Panc1 (cell line): Measurements from ENCODE around the gene ZNF32. TPM values are rescaled to one million over a fixed set of nuclear protein-coding genes. Genes with fewer than 3 reads are reported as not detected.

ENCODE experiments used
- ATAC-seq: fragments of 200-7000 bp; cut with Tn5 transposase; 2 replicates; pipeline ENCODE4 v1.9.1; 2020; ENCODE audit warnings: mild to moderate bottlenecking, moderate library complexity
- BruUV-seq: library from RNA; stranded (reverse); fragments of 400-500 nt; replicated peaks from 2 replicates; lab custom pipeline; 2021; lab: Mats Ljungman, UMichigan
- CTCF ChIA-PET: fragments of 300-600 bp; sonication (Branson Sonifier 250); formaldehyde crosslinking; loops from one replicate; lab custom pipeline; 2022; ENCODE audit warnings: antibody characterized with exemption; lab: Charles Lee
- POLR2A ChIA-PET: fragments of 300-600 bp; sonication (Branson Sonifier 250); formaldehyde crosslinking; loops from one replicate; lab custom pipeline; 2022; ENCODE audit warnings: antibody characterized with exemption; lab: Charles Lee
- DNase-seq: peaks from one replicate; pipeline ENCODE4 v3.0.0-alpha.2; 2010; ENCODE audit warnings: low read depth, low spot score
- H3K27ac ChIP-seq: 2 replicates; pipeline ENCODE4 v1.5.1; 2011; ENCODE audit warnings: mild to moderate bottlenecking, low read length, inconsistent platforms
- H3K27me3 ChIP-seq: fragments of 200-500 bp; sonication (Bioruptor generic); 2 replicates; pipeline ENCODE4 v1.6.0; 2014; ENCODE audit warnings: low read length, inconsistent platforms; ENCODE audit not compliant: control insufficient read depth, insufficient read depth
- H3K36me3 ChIP-seq: fragments of 200-500 bp; sonication (Bioruptor generic); 2 replicates; pipeline ENCODE4 v1.5.1; 2014; ENCODE audit warnings: inconsistent platforms, mild to moderate bottlenecking, low read length, moderate library complexity; ENCODE audit not compliant: control insufficient read depth, insufficient read depth
- H3K4me1 ChIP-seq: 2 replicates; pipeline ENCODE4 v1.5.1; 2011; ENCODE audit warnings: inconsistent platforms, mild to moderate bottlenecking, low read length, moderate library complexity; ENCODE audit not compliant: control insufficient read depth, insufficient read depth
- H3K4me3 ChIP-seq, 2 experiments: 2 replicates each; pipeline ENCODE4 v1.5.1; 2011 to 2012; ENCODE audit warnings: low read depth in 2 of 2, low read length in 2 of 2, mild to moderate bottlenecking in 2 of 2, inconsistent platforms in 1 of 2, moderate library complexity in 1 of 2
- H3K9me3 ChIP-seq: fragments of 200-500 bp; sonication (Bioruptor generic); 2 replicates; pipeline ENCODE4 v1.5.1; 2014; ENCODE audit warnings: low read depth, mild to moderate bottlenecking, inconsistent platforms, low read length, moderate library complexity; ENCODE audit not compliant: control insufficient read depth, insufficient read depth
- POLR2AphosphoS5 ChIP-seq: IDR thresholded peaks from 2 replicates; pipeline ENCODE4 v1.6.1; 2012; ENCODE audit warnings: mild to moderate bottlenecking, low read depth, low read length, moderate library complexity
- SIN3A ChIP-seq: IDR thresholded peaks from 2 replicates; pipeline ENCODE4 v1.6.1; 2012; ENCODE audit warnings: low read depth, mild to moderate bottlenecking, low read length, moderate library complexity, borderline replicate concordance; ENCODE audit not compliant: insufficient read depth
- TCF7L2 ChIP-seq: IDR thresholded peaks from 2 replicates; pipeline ENCODE4 v1.6.1; 2011; ENCODE audit warnings: mild to moderate bottlenecking, low read depth, low read length, inconsistent platforms
- in situ Hi-C: cut with HindIII; loops from 2 replicates; pipeline ENCODE4 v1.10.0; 2016; ENCODE audit warnings: low sequenced_read_pairs, low pct_unique_long_range_greater_than_20kb
- intact Hi-C: fragments of 100-400 bp; cut with micrococcal nuclease; formaldehyde crosslinking; loops from one replicate; pipeline ENCODE4 v1.10.0; 2022; ENCODE audit not compliant: unreplicated experiment
- total RNA-seq: library from RNA; stranded (reverse); gene quantifications from one replicate; pipeline ENCODE4 v1.2.1, GENCODE V29; 2021; ENCODE audit not compliant: unreplicated experiment
- TF ChIP-seq, protein P1 (sequence below), 2 experiments: IDR thresholded peaks; 2 replicates each; pipeline ENCODE4 v1.6.1; 2011 to 2012; ENCODE audit warnings: low read depth in 2 of 2, control low read depth in 1 of 2, low read length in 1 of 2, mild to moderate bottlenecking in 1 of 2, moderate library complexity in 1 of 2; ENCODE audit not compliant: insufficient read depth in 1 of 2
- TF ChIP-seq, protein P2 (sequence below): fragments of 450-650 bp; IDR thresholded peaks from 2 replicates; pipeline ENCODE4 v1.5.1; 2017; ENCODE audit warnings: mild to moderate bottlenecking

ZNF32 gene
- total RNA-seq, 1 experiment from 2014 or later: 35.6 TPM

DNA sequence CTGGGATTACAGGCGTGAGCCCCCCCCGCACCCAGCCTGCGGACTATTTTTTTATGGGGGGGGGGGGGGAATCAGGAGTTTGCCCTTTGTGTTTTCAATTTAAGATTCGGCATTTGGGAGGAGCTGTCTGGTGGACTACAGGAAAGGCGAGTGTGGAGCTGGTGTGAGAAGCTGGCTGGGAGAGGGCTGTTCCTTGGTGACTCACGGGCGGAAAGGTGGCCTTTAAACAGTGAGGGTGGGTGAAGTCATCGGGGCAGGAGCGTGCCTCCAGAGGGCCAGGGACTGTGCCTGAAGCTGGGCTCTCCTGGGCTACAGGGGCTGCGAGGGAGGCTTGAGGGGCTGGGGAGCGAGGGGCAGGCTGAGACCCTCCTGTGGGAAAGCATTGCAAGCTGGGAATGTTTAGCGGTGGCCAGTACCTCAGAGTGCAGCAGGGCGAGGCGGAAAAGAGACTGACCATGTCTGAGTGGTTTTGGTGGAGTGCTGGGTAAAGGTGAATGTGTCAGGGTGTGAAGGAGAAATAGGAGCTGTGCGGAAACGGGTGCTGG, 39.7 kb upstream of the ZNF32 start:
- DNase-seq (no peak), ATAC-seq (no peak)
- intact Hi-C loops (no loop called here), in situ Hi-C loops (no loop called here)
- CTCF ChIA-PET: interaction anchor here (0.6 to 0.7 kb wide), 2 partner anchors 696 to 697 kb away, joined by 4 read pairs; no protein-coding TSS in a partner anchor
- no peak overlapping the region for H3K27ac ChIP-seq
- no TSS peak for BruUV-seq
- H3K27me3 ChIP-seq: peaks cover 10% of the 10 kb centered on the region
- H3K36me3 ChIP-seq: no peaks in the 10 kb centered on the region
- no peaks in the 10 kb centered on the region for H3K4me1 ChIP-seq
- no peaks in the 10 kb centered on the region for H3K9me3 ChIP-seq
- H3K4me3 ChIP-seq: no peak overlapping the region
- TF ChIP-seq TCF7L2 (no peak), SIN3A (no peak), POLR2AphosphoS5 (no peak)
- TF ChIP-seq, protein P1, sequence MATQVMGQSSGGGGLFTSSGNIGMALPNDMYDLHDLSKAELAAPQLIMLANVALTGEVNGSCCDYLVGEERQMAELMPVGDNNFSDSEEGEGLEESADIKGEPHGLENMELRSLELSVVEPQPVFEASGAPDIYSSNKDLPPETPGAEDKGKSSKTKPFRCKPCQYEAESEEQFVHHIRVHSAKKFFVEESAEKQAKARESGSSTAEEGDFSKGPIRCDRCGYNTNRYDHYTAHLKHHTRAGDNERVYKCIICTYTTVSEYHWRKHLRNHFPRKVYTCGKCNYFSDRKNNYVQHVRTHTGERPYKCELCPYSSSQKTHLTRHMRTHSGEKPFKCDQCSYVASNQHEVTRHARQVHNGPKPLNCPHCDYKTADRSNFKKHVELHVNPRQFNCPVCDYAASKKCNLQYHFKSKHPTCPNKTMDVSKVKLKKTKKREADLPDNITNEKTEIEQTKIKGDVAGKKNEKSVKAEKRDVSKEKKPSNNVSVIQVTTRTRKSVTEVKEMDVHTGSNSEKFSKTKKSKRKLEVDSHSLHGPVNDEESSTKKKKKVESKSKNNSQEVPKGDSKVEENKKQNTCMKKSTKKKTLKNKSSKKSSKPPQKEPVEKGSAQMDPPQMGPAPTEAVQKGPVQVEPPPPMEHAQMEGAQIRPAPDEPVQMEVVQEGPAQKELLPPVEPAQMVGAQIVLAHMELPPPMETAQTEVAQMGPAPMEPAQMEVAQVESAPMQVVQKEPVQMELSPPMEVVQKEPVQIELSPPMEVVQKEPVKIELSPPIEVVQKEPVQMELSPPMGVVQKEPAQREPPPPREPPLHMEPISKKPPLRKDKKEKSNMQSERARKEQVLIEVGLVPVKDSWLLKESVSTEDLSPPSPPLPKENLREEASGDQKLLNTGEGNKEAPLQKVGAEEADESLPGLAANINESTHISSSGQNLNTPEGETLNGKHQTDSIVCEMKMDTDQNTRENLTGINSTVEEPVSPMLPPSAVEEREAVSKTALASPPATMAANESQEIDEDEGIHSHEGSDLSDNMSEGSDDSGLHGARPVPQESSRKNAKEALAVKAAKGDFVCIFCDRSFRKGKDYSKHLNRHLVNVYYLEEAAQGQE (IDR thresholded peaks at IDR 0.05; ENCODE audit: insufficient read depth in 1 of 2, low read depth in 2 of 2, low read length in 1 of 2): no peak
- TF ChIP-seq, protein P2, sequence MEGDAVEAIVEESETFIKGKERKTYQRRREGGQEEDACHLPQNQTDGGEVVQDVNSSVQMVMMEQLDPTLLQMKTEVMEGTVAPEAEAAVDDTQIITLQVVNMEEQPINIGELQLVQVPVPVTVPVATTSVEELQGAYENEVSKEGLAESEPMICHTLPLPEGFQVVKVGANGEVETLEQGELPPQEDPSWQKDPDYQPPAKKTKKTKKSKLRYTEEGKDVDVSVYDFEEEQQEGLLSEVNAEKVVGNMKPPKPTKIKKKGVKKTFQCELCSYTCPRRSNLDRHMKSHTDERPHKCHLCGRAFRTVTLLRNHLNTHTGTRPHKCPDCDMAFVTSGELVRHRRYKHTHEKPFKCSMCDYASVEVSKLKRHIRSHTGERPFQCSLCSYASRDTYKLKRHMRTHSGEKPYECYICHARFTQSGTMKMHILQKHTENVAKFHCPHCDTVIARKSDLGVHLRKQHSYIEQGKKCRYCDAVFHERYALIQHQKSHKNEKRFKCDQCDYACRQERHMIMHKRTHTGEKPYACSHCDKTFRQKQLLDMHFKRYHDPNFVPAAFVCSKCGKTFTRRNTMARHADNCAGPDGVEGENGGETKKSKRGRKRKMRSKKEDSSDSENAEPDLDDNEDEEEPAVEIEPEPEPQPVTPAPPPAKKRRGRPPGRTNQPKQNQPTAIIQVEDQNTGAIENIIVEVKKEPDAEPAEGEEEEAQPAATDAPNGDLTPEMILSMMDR: no peak
- POLR2A ChIA-PET: interaction anchor here (0.6 kb wide), 1 partner anchor 548 kb away, joined by 4 read pairs; no protein-coding TSS in a partner anchor

DNA sequence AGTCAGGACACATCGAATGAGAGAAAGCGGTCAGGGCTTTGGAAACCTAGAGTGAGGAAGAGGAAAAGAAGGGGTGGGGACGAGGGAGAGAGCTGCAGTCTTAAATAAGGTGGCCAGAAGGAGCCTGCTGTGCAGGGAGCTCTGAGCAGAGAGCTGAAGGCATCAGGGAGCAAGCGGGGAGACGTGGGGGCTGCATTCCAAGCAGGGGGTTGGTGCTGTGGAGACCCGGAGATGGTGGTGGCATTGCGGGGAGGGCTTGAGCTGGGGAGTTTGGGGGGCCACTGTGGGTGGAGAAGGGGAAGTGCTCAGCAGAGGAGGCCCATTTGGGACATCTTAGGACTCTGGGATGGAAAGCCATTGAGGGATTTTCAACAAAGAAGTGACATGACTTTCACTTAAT, 38.7 kb upstream of the ZNF32 start:
- Histone ChIP-seq H3K4me1 (no peaks in the 10 kb centered on the region), H3K36me3 (no peaks in the 10 kb centered on the region), H3K4me3 (no peak overlapping the region), H3K9me3 (no peaks in the 10 kb centered on the region), H3K27me3 (peaks cover 9% of the 10 kb centered on the region; the same call in 1 of the 2 replicates), H3K27ac (no peak overlapping the region)
- ATAC-seq: no peak
- TF ChIP-seq, protein P1 (IDR thresholded peaks at IDR 0.05; ENCODE audit: insufficient read depth in 1 of 2, low read depth in 2 of 2, low read length in 1 of 2): no peak
- TF ChIP-seq TCF7L2 (no peak), SIN3A (no peak), POLR2AphosphoS5 (no peak)
- TF ChIP-seq, protein P2: no peak
- ChIA-PET CTCF (interaction anchor here (0.5 kb wide), 1 partner anchor 171 kb away, joined by 3 read pairs; no protein-coding TSS in a partner anchor), POLR2A (no interaction called here)
- in situ Hi-C loops (no loop called here), intact Hi-C loops (no loop called here)
- no peak for DNase-seq
- BruUV-seq: no TSS peak
